Epidermal melanocyte (primary cell): ENCODE data around the gene PFKP.
"Not testable (repeated sequence)": the region's sequence is repeated elsewhere in the genome, so short reads cannot be mapped to it uniquely, and the experiment has no call there.

ENCODE experiments used
- DNase-seq: peaks from one replicate; pipeline ENCODE4 v3.0.0; 2011; ENCODE audit warnings: low spot score; ENCODE audit not compliant: insufficient read length

PFKP gene

GRCh38 chr10:3046981-3047547 is 20.3 kb upstream of the PFKP start:
- DNase-seq, result no peak

- no peak for DNase-seq
These were observed 19.8 kb upstream of the PFKP start for GRCh38 chr10:3047596-3047995.

- DNase-seq, result no peak
These were observed 19.0 kb upstream of the PFKP start for GRCh38 chr10:3048119-3049019.

- DNase-seq, result no peak
These were observed 15.7 kb upstream of the PFKP start for GRCh38 chr10:3051692-3052091.

- DNase-seq, result no peak
These were observed 14.2 kb upstream of the PFKP start for GRCh38 chr10:3053155-3053554.

- DNase-seq, result no peak
These were observed 13.0 kb upstream of the PFKP start for GRCh38 chr10:3054183-3054850.

GRCh38 chr10:3054851-3055199 is 12.5 kb upstream of the PFKP start:
- no peak for DNase-seq

- no peak for DNase-seq
These were observed 10.9 kb upstream of the PFKP start for GRCh38 chr10:3056280-3057037.

GRCh38 chr10:3057946-3058345 is 9.4 kb upstream of the PFKP start:
- DNase-seq, result no peak

GRCh38 chr10:3059974-3060373 is 7.4 kb upstream of the PFKP start:
- no peak for DNase-seq

- DNase-seq, result no peak
These were observed 6.9 kb upstream of the PFKP start for GRCh38 chr10:3060481-3060889.

GRCh38 chr10:3061323-3061898 is 5.9 kb upstream of the PFKP start:
- DNase-seq, result not testable (repeated sequence)

GRCh38 chr10:3062502-3063186 is 4.7 kb upstream of the PFKP start:
- DNase-seq, result no peak

GRCh38 chr10:3064423-3064822 is 2.9 kb upstream of the PFKP start:
- no peak for DNase-seq

GRCh38 chr10:3065622-3066021 is 1.7 kb upstream of the PFKP start:
- no peak for DNase-seq

- no peak for DNase-seq
These were observed 831 bp upstream of the PFKP start for GRCh38 chr10:3066317-3067117.

GRCh38 chr10:3067859-3068179 is 471 bp downstream of the PFKP start:
- no peak for DNase-seq

GRCh38 chr10:3068201-3068967 is 1.0 kb downstream of the PFKP start:
- no peak for DNase-seq

GRCh38 chr10:3068968-3069737 is 1.8 kb downstream of the PFKP start:
- no peak for DNase-seq
